DOHH2 (cell line): Measurements from ENCODE around the gene CTLA4.

Source experiments
- H3F3A ChIP-seq: fragments of 200-600 bp; sonication (generic), shearing (Covaris generic); 2 replicates; pipeline ENCODE4 v1.6.0; 2016; ENCODE audit warnings: antibody characterized with exemption, mild to moderate bottlenecking; ENCODE audit not compliant: control insufficient read depth, insufficient read depth
- H3K27ac ChIP-seq: fragments of 200-600 bp; sonication (generic); 2 replicates; pipeline ENCODE4 v1.5.1; 2014; ENCODE audit warnings: low read depth, mild to moderate bottlenecking, low read length, moderate library complexity
- H3K27me3 ChIP-seq: fragments of 200-600 bp; sonication (generic); 2 replicates; pipeline ENCODE4 v1.6.1; 2014; ENCODE audit warnings: mild to moderate bottlenecking, low read length, mixed read lengths; ENCODE audit not compliant: control insufficient read depth
- H3K36me3 ChIP-seq: fragments of 200-600 bp; sonication (generic); 2 replicates; pipeline ENCODE4 v1.6.1; 2014; ENCODE audit warnings: mild to moderate bottlenecking, low read length, moderate library complexity, mixed read lengths; ENCODE audit not compliant: control insufficient read depth
- H3K4me1 ChIP-seq: fragments of 200-600 bp; sonication (generic); 2 replicates; pipeline ENCODE4 v1.6.1; 2014; ENCODE audit warnings: mild to moderate bottlenecking, low read length, mixed read lengths; ENCODE audit not compliant: control insufficient read depth
- H3K4me2 ChIP-seq: fragments of 200-600 bp; sonication (generic); 2 replicates; pipeline ENCODE4 v1.6.0; 2014; ENCODE audit warnings: mild to moderate bottlenecking, low read length, moderate library complexity
- H3K4me3 ChIP-seq: fragments of 200-600 bp; sonication (generic); 2 replicates; pipeline ENCODE4 v1.5.1; 2014; ENCODE audit warnings: mild to moderate bottlenecking, low read length, mixed read lengths
- H3K79me2 ChIP-seq: fragments of 200-600 bp; sonication (generic); 2 replicates; pipeline ENCODE4 v1.6.1; 2014; ENCODE audit warnings: mild to moderate bottlenecking, low read length, mixed read lengths; ENCODE audit not compliant: control insufficient read depth
- H3K9me2 ChIP-seq: fragments of 200-600 bp; sonication (generic); replicated peaks from 2 replicates; pipeline ENCODE4 v1.6.1; 2014; ENCODE audit warnings: mild to moderate bottlenecking, low read length, mixed read lengths; ENCODE audit not compliant: control insufficient read depth
- H3K9me3 ChIP-seq: fragments of 200-600 bp; sonication (generic); 2 replicates; pipeline ENCODE4 v1.6.1; 2014; ENCODE audit warnings: antibody characterized with exemption, low read length, mixed read lengths; ENCODE audit not compliant: control insufficient read depth, insufficient read depth
- H4K20me1 ChIP-seq: fragments of 200-600 bp; sonication (generic); 2 replicates; pipeline ENCODE4 v1.6.0; 2014; ENCODE audit warnings: low read depth, mild to moderate bottlenecking, antibody characterized with exemption, low read length, moderate library complexity; ENCODE audit not compliant: control insufficient read depth, insufficient read depth
- EZH2phosphoT487 ChIP-seq: fragments of 200-600 bp; sonication (generic); IDR thresholded peaks from 2 replicates; pipeline ENCODE4 v1.6.1; 2017; ENCODE audit warnings: borderline replicate concordance, mild to moderate bottlenecking, antibody characterized with exemption, low read length, moderate library complexity, mixed read lengths
- TF ChIP-seq, protein P1 (sequence below): fragments of 200-600 bp; sonication (generic); IDR thresholded peaks from one replicate; pipeline ENCODE4 v1.5.1; 2014; ENCODE audit warnings: antibody characterized with exemption, mild to moderate bottlenecking, low read depth, low read length; ENCODE audit not compliant: poor library complexity, severe bottlenecking

The CTLA4 gene

DNA sequence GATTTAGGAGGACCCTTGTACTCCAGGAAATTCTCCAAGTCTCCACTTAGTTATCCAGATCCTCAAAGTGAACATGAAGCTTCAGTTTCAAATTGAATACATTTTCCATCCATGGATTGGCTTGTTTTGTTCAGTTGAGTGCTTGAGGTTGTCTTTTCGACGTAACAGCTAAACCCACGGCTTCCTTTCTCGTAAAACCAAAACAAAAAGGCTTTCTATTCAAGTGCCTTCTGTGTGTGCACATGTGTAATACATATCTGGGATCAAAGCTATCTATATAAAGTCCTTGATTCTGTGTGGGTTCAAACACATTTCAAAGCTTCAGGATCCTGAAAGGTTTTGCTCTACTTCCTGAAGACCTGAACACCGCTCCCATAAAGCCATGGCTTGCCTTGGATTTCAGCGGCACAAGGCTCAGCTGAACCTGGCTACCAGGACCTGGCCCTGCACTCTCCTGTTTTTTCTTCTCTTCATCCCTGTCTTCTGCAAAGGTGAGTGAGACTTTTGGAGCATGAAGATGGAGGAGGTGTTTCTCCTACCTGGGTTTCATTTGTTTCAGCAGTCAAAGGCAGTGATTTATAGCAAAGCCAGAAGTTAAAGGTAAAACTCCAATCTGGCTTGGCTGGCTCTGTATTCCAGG lies at the start of gene CTLA4:
TSS of gene CTLA4 (plus strand) at position 211 of the 640 bp plus-strand sequence. CDS start at position 383, 172 bp downstream.
- Histone ChIP-seq H3K4me1 (no peaks in the 10 kb centered on the region), H3K9me3 (no peaks in the 10 kb centered on the region), H3K9me2 (no peaks in the 10 kb centered on the region), H3F3A (no peaks in the 10 kb centered on the region), H3K79me2 (no peaks in the 10 kb centered on the region), H3K4me3 (no peak within 1 kb of the TSS), H3K27me3 (peaks cover 13% of the 10 kb centered on the region; the same call in 1 of the 2 replicates), H3K4me2 (no peak within 1 kb of the TSS), H3K36me3 (no peaks in the 10 kb centered on the region), H4K20me1 (no peaks in the 10 kb centered on the region), H3K27ac (no peak within 1 kb of the TSS)
- no peak for TF ChIP-seq EZH2phosphoT487
- TF ChIP-seq, protein P1, sequence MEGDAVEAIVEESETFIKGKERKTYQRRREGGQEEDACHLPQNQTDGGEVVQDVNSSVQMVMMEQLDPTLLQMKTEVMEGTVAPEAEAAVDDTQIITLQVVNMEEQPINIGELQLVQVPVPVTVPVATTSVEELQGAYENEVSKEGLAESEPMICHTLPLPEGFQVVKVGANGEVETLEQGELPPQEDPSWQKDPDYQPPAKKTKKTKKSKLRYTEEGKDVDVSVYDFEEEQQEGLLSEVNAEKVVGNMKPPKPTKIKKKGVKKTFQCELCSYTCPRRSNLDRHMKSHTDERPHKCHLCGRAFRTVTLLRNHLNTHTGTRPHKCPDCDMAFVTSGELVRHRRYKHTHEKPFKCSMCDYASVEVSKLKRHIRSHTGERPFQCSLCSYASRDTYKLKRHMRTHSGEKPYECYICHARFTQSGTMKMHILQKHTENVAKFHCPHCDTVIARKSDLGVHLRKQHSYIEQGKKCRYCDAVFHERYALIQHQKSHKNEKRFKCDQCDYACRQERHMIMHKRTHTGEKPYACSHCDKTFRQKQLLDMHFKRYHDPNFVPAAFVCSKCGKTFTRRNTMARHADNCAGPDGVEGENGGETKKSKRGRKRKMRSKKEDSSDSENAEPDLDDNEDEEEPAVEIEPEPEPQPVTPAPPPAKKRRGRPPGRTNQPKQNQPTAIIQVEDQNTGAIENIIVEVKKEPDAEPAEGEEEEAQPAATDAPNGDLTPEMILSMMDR = no peak

DNA sequence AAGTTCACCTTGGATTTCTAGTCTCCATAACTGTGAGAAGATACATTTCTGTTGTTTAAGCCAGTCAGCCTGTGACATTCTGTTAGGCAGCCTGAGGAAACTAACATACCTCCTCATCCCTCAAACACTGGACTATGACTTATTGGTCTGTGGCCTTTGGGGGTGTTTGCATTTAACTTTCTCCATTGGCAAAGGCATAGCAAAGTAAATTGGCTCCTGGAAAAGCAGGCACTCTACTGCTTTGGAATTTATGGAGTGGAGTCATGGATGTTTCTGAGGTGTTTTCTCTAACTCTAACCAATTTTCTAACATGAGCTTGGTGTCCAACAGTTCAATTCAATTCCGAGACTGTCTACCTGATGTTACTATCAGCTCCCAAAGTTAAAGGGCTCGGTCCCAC lies 48.9 kb upstream of the CTLA4 start:
- no peaks in the 10 kb centered on the region for H3K36me3 ChIP-seq
- H3K9me3 ChIP-seq = no peaks in the 10 kb centered on the region
- peaks cover 14% of the 10 kb centered on the region for H3K4me1 ChIP-seq
- H3K27ac ChIP-seq = no peak overlapping the region
- H4K20me1 ChIP-seq = no peaks in the 10 kb centered on the region
- H3K79me2 ChIP-seq = no peaks in the 10 kb centered on the region
- no peak for TF ChIP-seq EZH2phosphoT487
- TF ChIP-seq, protein P1 = no peak
- no peak overlapping the region for H3K4me2 ChIP-seq
- H3K9me2 ChIP-seq = no peaks in the 10 kb centered on the region
- H3K27me3 ChIP-seq = peaks cover 75% of the 10 kb centered on the region
- H3K4me3 ChIP-seq = no peak overlapping the region
- no peaks in the 10 kb centered on the region for H3F3A ChIP-seq

DNA sequence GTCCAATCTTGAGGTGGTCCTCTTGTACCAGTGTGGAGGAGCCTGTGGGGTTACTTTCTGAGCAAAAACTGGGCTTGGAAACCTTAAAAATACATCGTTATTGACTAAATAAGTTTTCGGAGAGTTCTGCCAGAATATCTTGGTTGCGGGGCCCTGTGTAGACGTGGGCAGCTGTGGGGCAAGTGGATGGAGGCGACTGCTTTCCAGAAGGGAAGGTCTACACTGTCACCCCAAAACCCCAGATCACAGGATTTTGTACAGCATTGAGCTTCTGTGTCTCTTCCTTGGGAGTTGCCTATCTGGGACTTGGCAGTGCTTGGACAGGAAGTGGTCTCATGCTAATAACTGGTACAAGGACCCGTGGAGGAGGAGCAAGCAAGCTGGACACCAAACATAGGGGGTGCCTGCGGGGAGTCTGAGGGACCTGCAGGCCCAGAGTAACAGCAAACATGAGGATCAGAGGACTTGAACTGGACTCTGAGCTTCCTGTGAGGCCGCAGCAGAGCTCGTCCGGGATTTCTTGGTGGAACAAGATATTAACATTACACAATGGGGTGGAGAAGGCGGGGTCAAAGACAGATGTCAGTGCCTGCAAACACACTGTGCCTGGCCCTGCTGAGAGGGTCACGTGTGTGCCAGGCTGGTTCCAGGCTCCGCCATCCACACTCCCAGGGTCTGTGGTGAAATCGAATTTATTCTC lies 48.0 kb upstream of the CTLA4 start:
- Histone ChIP-seq H4K20me1 (no peaks in the 10 kb centered on the region), H3K4me1 (peaks cover 14% of the 10 kb centered on the region), H3K79me2 (no peaks in the 10 kb centered on the region), H3K27me3 (peaks cover 76% of the 10 kb centered on the region), H3K4me2 (no peak overlapping the region), H3K9me2 (no peaks in the 10 kb centered on the region), H3K4me3 (no peak overlapping the region), H3K27ac (no peak overlapping the region), H3F3A (no peaks in the 10 kb centered on the region), H3K36me3 (no peaks in the 10 kb centered on the region), H3K9me3 (no peaks in the 10 kb centered on the region)
- no peak for TF ChIP-seq EZH2phosphoT487
- TF ChIP-seq, protein P1 = no peak
